ENCODE data around the gene IARS2. TPM values are rescaled to one million over a fixed set of nuclear protein-coding genes. Genes with fewer than 3 reads are reported as not detected.

The IARS2 gene
- total RNA-seq, 1 experiment from 2014 or later = 106 TPM

DNA sequence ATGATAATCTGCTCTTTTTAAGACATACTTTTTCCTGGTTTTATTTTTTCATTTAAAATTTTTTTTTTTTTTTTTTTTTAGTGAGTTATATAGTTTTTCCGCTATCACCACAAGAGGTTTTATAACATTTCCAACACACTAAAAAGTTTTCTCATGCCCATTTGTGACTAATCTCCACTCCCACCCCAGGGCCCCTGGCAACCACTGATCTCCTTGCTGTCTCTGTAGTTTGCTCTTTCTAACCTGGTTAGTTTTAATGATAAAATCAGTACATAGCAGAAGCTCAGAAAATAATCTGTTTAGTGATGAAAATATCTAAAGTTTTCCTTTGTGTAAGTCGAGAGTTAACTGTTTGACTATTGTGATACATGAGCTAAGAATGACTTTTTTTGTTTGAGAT, 41.8 kb downstream of the IARS2 start:
- Histone ChIP-seq H3K79me2 (ENCODE audit: insufficient read depth, low read length) (0 out of 2 replicates have a peak, but pooled peaks cover 2% of the 10 kb centered on the region), H3K27ac (ENCODE audit: low read depth, low read length) (no peak overlapping the region), H3K27me3 (ENCODE audit: insufficient read depth, low read length) (no peaks in the 10 kb centered on the region), H3K4me2 (ENCODE audit: low read length) (no peak overlapping the region), H3K9me3 (ENCODE audit: control insufficient read depth in 1 of 2, insufficient read depth in 1 of 2, low read depth in 1 of 2, low read length in 2 of 2) (no peaks in the 10 kb centered on the region), H3K9ac (ENCODE audit: low read length) (no peak overlapping the region), H3K36me3 (ENCODE audit: control insufficient read depth in 1 of 2, insufficient read depth in 2 of 2, low read length in 2 of 2) (peaks cover 27 to 34% of the 10 kb centered on the region in 2 experiments), H3K4me1 (ENCODE audit: control insufficient read depth in 1 of 2, insufficient read depth in 2 of 2, low read length in 2 of 2) (no peaks in the 10 kb centered on the region), H3K4me3 (replicated peaks in 1 of 2; ENCODE audit: low read depth in 1 of 2, low read length in 2 of 2) (no peak overlapping the region), H2AFZ (ENCODE audit: low read depth, low read length, poor library complexity, severe bottlenecking) (no peak overlapping the region), H4K20me1 (ENCODE audit: insufficient read depth) (no peaks in the 10 kb centered on the region), H3K9me2 (ENCODE audit: insufficient read depth) (no peaks in the 10 kb centered on the region)
- intact Hi-C loops (cut with micrococcal nuclease) = no loop called here
- ChIA-PET RAD21 (ENCODE audit: low non-redundant PET in 1 of 2, low total read pairs in 2 of 2, uncharacterized antibody in 2 of 2, unreplicated experiment in 2 of 2) (no interaction called here), POLR2A (no interaction called here), CTCF (interaction anchor here (1.2 kb wide), 1 partner anchor 12 kb away, joined by 5 read pairs; no protein-coding TSS in a partner anchor)
- TF ChIP-seq EZH2phosphoT487 (IDR thresholded peaks at IDR 0.05; ENCODE audit: borderline replicate concordance) (no peak), EZH2 (IDR thresholded peaks at IDR 0.05) (no peak), EGR1 (IDR thresholded peaks at IDR 0.05; ENCODE audit: low read depth) (no peak)
- TF ChIP-seq, protein P1, sequence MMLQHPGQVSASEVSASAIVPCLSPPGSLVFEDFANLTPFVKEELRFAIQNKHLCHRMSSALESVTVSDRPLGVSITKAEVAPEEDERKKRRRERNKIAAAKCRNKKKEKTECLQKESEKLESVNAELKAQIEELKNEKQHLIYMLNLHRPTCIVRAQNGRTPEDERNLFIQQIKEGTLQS (IDR thresholded peaks at IDR 0.05) = no peak
- TF ChIP-seq, protein P2, sequence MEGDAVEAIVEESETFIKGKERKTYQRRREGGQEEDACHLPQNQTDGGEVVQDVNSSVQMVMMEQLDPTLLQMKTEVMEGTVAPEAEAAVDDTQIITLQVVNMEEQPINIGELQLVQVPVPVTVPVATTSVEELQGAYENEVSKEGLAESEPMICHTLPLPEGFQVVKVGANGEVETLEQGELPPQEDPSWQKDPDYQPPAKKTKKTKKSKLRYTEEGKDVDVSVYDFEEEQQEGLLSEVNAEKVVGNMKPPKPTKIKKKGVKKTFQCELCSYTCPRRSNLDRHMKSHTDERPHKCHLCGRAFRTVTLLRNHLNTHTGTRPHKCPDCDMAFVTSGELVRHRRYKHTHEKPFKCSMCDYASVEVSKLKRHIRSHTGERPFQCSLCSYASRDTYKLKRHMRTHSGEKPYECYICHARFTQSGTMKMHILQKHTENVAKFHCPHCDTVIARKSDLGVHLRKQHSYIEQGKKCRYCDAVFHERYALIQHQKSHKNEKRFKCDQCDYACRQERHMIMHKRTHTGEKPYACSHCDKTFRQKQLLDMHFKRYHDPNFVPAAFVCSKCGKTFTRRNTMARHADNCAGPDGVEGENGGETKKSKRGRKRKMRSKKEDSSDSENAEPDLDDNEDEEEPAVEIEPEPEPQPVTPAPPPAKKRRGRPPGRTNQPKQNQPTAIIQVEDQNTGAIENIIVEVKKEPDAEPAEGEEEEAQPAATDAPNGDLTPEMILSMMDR (IDR thresholded peaks at IDR 0.05 in 2 of 3, conservative IDR thresholded peaks at IDR 0.05 in 1 of 3; ENCODE audit: borderline replicate concordance in 1 of 3, insufficient read depth in 1 of 3, low read depth in 2 of 3, low read length in 2 of 3) = no peak
- no TSS peak for BruUV-seq (replicated peaks)
- no peak for ATAC-seq
- DNase-seq (ENCODE audit: low read depth, low spot score) = no peak

DNA sequence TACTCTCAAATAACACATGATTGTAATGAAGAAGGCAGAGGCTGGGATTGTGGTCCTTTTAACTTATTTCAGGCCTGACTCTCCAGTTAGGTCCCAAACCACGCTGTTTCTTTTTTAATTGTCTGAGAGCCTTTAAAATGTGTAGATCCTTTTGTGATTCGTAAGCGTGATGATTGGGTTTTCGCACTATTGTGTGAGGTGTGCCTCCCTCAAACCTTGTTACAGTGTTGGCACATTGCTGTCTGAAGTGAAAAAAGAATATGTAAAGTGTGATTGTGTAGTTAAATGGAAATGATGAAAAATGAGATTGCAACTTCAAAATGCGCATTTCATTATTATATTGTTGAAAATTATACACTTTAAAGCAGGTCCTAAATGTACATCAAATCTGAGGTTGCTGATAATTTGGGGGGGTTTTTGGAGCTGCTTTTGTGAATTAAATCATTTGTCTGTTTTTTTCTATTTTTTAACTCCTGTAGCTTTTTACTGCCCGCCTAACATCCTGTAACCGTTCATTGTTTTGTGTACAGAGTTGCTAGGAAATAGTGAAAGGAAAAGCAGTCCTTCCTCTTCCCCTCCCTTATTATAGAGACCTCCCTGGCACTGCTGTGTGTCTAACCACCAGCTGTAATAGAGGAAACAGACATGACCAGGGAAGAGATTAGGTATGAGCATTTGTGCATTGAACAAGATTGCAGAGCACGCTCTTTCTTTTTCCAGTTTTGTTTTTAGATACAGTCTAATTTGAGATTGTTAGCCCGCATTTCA, 43.3 kb downstream of the IARS2 start:
- no peaks in the 10 kb centered on the region for H4K20me1 ChIP-seq (ENCODE audit: insufficient read depth)
- H2AFZ ChIP-seq (ENCODE audit: low read depth, low read length, poor library complexity, severe bottlenecking) = no peak overlapping the region
- H3K27ac ChIP-seq (ENCODE audit: low read depth, low read length) = no peak overlapping the region
- CTCF ChIA-PET = interaction anchor here (0.7 kb wide), 1 partner anchor 289 kb away, joined by 5 read pairs; no protein-coding TSS in a partner anchor
- no peaks in the 10 kb centered on the region for H3K4me1 ChIP-seq (ENCODE audit: control insufficient read depth in 1 of 2, insufficient read depth in 2 of 2, low read length in 2 of 2)
- BruUV-seq (replicated peaks) = no TSS peak
- H3K9me3 ChIP-seq (ENCODE audit: control insufficient read depth in 1 of 2, insufficient read depth in 1 of 2, low read depth in 1 of 2, low read length in 2 of 2) = no peaks in the 10 kb centered on the region
- TF ChIP-seq, protein P3, sequence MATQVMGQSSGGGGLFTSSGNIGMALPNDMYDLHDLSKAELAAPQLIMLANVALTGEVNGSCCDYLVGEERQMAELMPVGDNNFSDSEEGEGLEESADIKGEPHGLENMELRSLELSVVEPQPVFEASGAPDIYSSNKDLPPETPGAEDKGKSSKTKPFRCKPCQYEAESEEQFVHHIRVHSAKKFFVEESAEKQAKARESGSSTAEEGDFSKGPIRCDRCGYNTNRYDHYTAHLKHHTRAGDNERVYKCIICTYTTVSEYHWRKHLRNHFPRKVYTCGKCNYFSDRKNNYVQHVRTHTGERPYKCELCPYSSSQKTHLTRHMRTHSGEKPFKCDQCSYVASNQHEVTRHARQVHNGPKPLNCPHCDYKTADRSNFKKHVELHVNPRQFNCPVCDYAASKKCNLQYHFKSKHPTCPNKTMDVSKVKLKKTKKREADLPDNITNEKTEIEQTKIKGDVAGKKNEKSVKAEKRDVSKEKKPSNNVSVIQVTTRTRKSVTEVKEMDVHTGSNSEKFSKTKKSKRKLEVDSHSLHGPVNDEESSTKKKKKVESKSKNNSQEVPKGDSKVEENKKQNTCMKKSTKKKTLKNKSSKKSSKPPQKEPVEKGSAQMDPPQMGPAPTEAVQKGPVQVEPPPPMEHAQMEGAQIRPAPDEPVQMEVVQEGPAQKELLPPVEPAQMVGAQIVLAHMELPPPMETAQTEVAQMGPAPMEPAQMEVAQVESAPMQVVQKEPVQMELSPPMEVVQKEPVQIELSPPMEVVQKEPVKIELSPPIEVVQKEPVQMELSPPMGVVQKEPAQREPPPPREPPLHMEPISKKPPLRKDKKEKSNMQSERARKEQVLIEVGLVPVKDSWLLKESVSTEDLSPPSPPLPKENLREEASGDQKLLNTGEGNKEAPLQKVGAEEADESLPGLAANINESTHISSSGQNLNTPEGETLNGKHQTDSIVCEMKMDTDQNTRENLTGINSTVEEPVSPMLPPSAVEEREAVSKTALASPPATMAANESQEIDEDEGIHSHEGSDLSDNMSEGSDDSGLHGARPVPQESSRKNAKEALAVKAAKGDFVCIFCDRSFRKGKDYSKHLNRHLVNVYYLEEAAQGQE (IDR thresholded peaks at IDR 0.05; ENCODE audit: low read depth) = no peak
- TF ChIP-seq, protein P4, sequence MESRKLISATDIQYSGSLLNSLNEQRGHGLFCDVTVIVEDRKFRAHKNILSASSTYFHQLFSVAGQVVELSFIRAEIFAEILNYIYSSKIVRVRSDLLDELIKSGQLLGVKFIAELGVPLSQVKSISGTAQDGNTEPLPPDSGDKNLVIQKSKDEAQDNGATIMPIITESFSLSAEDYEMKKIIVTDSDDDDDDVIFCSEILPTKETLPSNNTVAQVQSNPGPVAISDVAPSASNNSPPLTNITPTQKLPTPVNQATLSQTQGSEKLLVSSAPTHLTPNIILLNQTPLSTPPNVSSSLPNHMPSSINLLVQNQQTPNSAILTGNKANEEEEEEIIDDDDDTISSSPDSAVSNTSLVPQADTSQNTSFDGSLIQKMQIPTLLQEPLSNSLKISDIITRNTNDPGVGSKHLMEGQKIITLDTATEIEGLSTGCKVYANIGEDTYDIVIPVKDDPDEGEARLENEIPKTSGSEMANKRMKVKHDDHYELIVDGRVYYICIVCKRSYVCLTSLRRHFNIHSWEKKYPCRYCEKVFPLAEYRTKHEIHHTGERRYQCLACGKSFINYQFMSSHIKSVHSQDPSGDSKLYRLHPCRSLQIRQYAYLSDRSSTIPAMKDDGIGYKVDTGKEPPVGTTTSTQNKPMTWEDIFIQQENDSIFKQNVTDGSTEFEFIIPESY (IDR thresholded peaks at IDR 0.05; ENCODE audit: extremely low read depth, insufficient replicate concordance, low read length) = no peak
- TF ChIP-seq EZH2phosphoT487 (IDR thresholded peaks at IDR 0.05; ENCODE audit: borderline replicate concordance) (no peak), EGR1 (IDR thresholded peaks at IDR 0.05; ENCODE audit: low read depth) (no peak), ELF1 (IDR thresholded peaks at IDR 0.05; ENCODE audit: borderline replicate concordance, low read depth) (no peak), RAD21 (IDR thresholded peaks at IDR 0.05; ENCODE audit: low read depth) (no peak)
- peaks cover 34 to 37% of the 10 kb centered on the region in 2 experiments for H3K36me3 ChIP-seq (ENCODE audit: control insufficient read depth in 1 of 2, insufficient read depth in 2 of 2, low read length in 2 of 2)
- POLR2A ChIA-PET = interaction anchor here (0.7 kb wide), 2 partner anchors 19 to 552 kb away, joined by 4 to 7 read pairs; no protein-coding TSS in a partner anchor
- H3K9me2 ChIP-seq (ENCODE audit: insufficient read depth) = no peaks in the 10 kb centered on the region
- intact Hi-C loops (cut with micrococcal nuclease) = no loop called here
- H3K79me2 ChIP-seq (ENCODE audit: insufficient read depth, low read length) = no peaks in the 10 kb centered on the region
- H3K4me3 ChIP-seq (replicated peaks in 1 of 2; ENCODE audit: low read depth in 1 of 2, low read length in 2 of 2) = no peak overlapping the region
- no peak overlapping the region for H3K4me2 ChIP-seq (ENCODE audit: low read length)
- ATAC-seq = no peak
- no peak for DNase-seq (ENCODE audit: low read depth, low spot score)
- H3K27me3 ChIP-seq (ENCODE audit: insufficient read depth, low read length) = no peaks in the 10 kb centered on the region
- H3K9ac ChIP-seq (ENCODE audit: low read length) = no peak overlapping the region
- RAD21 ChIA-PET (ENCODE audit: low non-redundant PET in 1 of 2, low total read pairs in 2 of 2, uncharacterized antibody in 2 of 2, unreplicated experiment in 2 of 2) = no interaction called here
